Fibroblast of lung (primary cell): Measurements from ENCODE around the gene GAB2. TPM values are rescaled to one million over a fixed set of nuclear protein-coding genes. Genes with fewer than 3 reads are reported as not detected.

Experiments used
- DNase-seq, 2 donors: peaks; one replicate each; pipeline versions ENCODE4 v3.0.0 to v3.0.0-alpha.2; 2010; ENCODE audit warnings: low read depth in 2 of 2
- H2AFZ ChIP-seq: 2 replicates; pipeline ENCODE4 v1.5.1; 2012; ENCODE audit warnings: low read length, control low read depth, inconsistent platforms
- H3K27ac ChIP-seq: 2 replicates; pipeline ENCODE4 v1.5.1; 2011; ENCODE audit warnings: low read length, control low read depth; ENCODE audit not compliant: insufficient read depth
- H3K27me3 ChIP-seq: 2 replicates; pipeline ENCODE4 v1.5.1; 2011; ENCODE audit warnings: mild to moderate bottlenecking, low read length; ENCODE audit not compliant: control insufficient read depth, insufficient read depth
- H3K36me3 ChIP-seq: 2 replicates; pipeline ENCODE4 v1.5.1; 2011; ENCODE audit warnings: low read length; ENCODE audit not compliant: control insufficient read depth, insufficient read depth
- H3K4me1 ChIP-seq: 2 replicates; pipeline ENCODE4 v1.5.1; 2011; ENCODE audit warnings: low read length; ENCODE audit not compliant: control insufficient read depth, insufficient read depth; ENCODE audit errors: extremely low read depth
- H3K4me2 ChIP-seq: 2 replicates; pipeline ENCODE4 v1.5.1; 2011; ENCODE audit warnings: low read length, control low read depth; ENCODE audit not compliant: insufficient read depth; ENCODE audit errors: extremely low read depth
- H3K4me3 ChIP-seq, 4 experiments: fragments of 200-600 bp in 1 of 4; sonication (generic) in 1 of 4; replicated peaks in 1 of 4; 2 replicates each; pipeline ENCODE4 v1.5.1; 2011 to 2016; ENCODE audit warnings: low read length in 4 of 4, low read depth in 3 of 4, mild to moderate bottlenecking in 3 of 4, control low read depth in 2 of 4, inconsistent platforms in 1 of 4, mixed read lengths in 1 of 4; ENCODE audit not compliant: insufficient read depth in 1 of 4; ENCODE audit errors: control extremely low read depth in 1 of 4
- H3K79me2 ChIP-seq: 2 replicates; pipeline ENCODE4 v1.5.1; 2012; ENCODE audit warnings: mild to moderate bottlenecking, low read length, inconsistent platforms; ENCODE audit not compliant: control insufficient read depth, insufficient read depth
- H3K9ac ChIP-seq: 2 replicates; pipeline ENCODE4 v1.5.1; 2011; ENCODE audit warnings: mild to moderate bottlenecking, low read length, control low read depth; ENCODE audit not compliant: insufficient read depth
- H3K9me3 ChIP-seq: 2 replicates; pipeline ENCODE4 v1.5.1; 2012; ENCODE audit warnings: low read depth, low read length; ENCODE audit not compliant: control insufficient read depth, insufficient read depth
- H4K20me1 ChIP-seq: 2 replicates; pipeline ENCODE4 v1.5.1; 2011; ENCODE audit warnings: low read length; ENCODE audit not compliant: control insufficient read depth, insufficient read depth; ENCODE audit errors: extremely low read depth
- EZH2 ChIP-seq: IDR thresholded peaks from 2 replicates; pipeline ENCODE4 v1.5.1; 2012; ENCODE audit warnings: low read length, control low read depth, mild to moderate bottlenecking; ENCODE audit errors: missing control alignments
- polyA plus RNA-seq, 2 donors: library from polyadenylated mRNA; depleted of rRNA in 1 of 2; stranded (reverse) in 1 of 2; unstranded in 1 of 2; fragments of >200 nt; gene quantifications; 2 replicates each; pipeline ENCODE4 v1.2.1, GENCODE V29; 2011 to 2012; ENCODE audit warnings: missing spikeins in 1 of 2
- total RNA-seq: library from RNA; depleted of rRNA; stranded (reverse); fragments of >200 nt; gene quantifications from 2 replicates; pipeline ENCODE4 v1.2.1, GENCODE V29; 2014
- TF ChIP-seq, protein P1 (sequence below), 2 donors: IDR thresholded peaks in 1 of 2; conservative IDR thresholded peaks in 1 of 2; 1 replicate in 1 of 2; 2 replicates in 1 of 2; pipeline ENCODE4 v1.5.1; 2011 to 2012; ENCODE audit warnings: low read length in 2 of 2, control low read depth in 1 of 2, inconsistent platforms in 1 of 2, low read depth in 1 of 2, mild to moderate bottlenecking in 1 of 2

The GAB2 gene
- total and polyA plus RNA-seq, 2 donors (not counting 1 experiment from before 2014, with no cell fraction given): 7.1 to 14.0 TPM

- peaks cover 6% of the 10 kb centered on the region for H3K4me1 ChIP-seq
- no peak overlapping the region for H3K9ac ChIP-seq
- no peaks in the 10 kb centered on the region for H4K20me1 ChIP-seq
- no peak for DNase-seq
- no peak overlapping the region for H3K4me3 ChIP-seq
- no peak overlapping the region for H3K4me2 ChIP-seq
- H3K27me3 ChIP-seq: no peaks in the 10 kb centered on the region
- no peaks in the 10 kb centered on the region for H3K36me3 ChIP-seq
- no peaks in the 10 kb centered on the region for H3K79me2 ChIP-seq
- H3K27ac ChIP-seq: no peak overlapping the region
- TF ChIP-seq, protein P1, sequence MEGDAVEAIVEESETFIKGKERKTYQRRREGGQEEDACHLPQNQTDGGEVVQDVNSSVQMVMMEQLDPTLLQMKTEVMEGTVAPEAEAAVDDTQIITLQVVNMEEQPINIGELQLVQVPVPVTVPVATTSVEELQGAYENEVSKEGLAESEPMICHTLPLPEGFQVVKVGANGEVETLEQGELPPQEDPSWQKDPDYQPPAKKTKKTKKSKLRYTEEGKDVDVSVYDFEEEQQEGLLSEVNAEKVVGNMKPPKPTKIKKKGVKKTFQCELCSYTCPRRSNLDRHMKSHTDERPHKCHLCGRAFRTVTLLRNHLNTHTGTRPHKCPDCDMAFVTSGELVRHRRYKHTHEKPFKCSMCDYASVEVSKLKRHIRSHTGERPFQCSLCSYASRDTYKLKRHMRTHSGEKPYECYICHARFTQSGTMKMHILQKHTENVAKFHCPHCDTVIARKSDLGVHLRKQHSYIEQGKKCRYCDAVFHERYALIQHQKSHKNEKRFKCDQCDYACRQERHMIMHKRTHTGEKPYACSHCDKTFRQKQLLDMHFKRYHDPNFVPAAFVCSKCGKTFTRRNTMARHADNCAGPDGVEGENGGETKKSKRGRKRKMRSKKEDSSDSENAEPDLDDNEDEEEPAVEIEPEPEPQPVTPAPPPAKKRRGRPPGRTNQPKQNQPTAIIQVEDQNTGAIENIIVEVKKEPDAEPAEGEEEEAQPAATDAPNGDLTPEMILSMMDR (conservative IDR thresholded peaks at IDR 0.05 in 1 of 2, IDR thresholded peaks at IDR 0.05 in 1 of 2; ENCODE audit: low read depth in 1 of 2, low read length in 2 of 2): no peak
- no peak for TF ChIP-seq EZH2
- no peak overlapping the region for H2AFZ ChIP-seq
- H3K9me3 ChIP-seq: no peaks in the 10 kb centered on the region
These were observed 62.3 kb downstream of the GAB2 start for GRCh38 chr11:78355309-78355705.

GRCh38 chr11:78354408-78355308 lies 63.0 kb downstream of the GAB2 start:
- H3K4me3 ChIP-seq: no peak overlapping the region
- no peak overlapping the region for H2AFZ ChIP-seq
- no peaks in the 10 kb centered on the region for H3K9me3 ChIP-seq
- H3K4me2 ChIP-seq: no peak overlapping the region
- TF ChIP-seq, protein P1 (conservative IDR thresholded peaks at IDR 0.05 in 1 of 2, IDR thresholded peaks at IDR 0.05 in 1 of 2; ENCODE audit: low read depth in 1 of 2, low read length in 2 of 2): no peak
- no peak for TF ChIP-seq EZH2
- H4K20me1 ChIP-seq: no peaks in the 10 kb centered on the region
- H3K36me3 ChIP-seq: no peaks in the 10 kb centered on the region
- peak in 1 of 2 donors; percentile 58 for DNase-seq
- H3K79me2 ChIP-seq: no peaks in the 10 kb centered on the region
- no peak overlapping the region for H3K27ac ChIP-seq
- H3K4me1 ChIP-seq: peaks cover 10% of the 10 kb centered on the region
- no peaks in the 10 kb centered on the region for H3K27me3 ChIP-seq
- no peak overlapping the region for H3K9ac ChIP-seq

GRCh38 chr11:78351979-78352841 lies 65.4 kb downstream of the GAB2 start:
- Histone ChIP-seq H3K9me3 (no peaks in the 10 kb centered on the region), H4K20me1 (no peaks in the 10 kb centered on the region), H2AFZ (no peak overlapping the region), H3K4me2 (no peak overlapping the region), H3K4me3 (no peak overlapping the region), H3K27me3 (no peaks in the 10 kb centered on the region), H3K27ac (no peak overlapping the region), H3K79me2 (peaks cover 5% of the 10 kb centered on the region), H3K36me3 (no peaks in the 10 kb centered on the region), H3K4me1 (peaks cover 19% of the 10 kb centered on the region), H3K9ac (no peak overlapping the region)
- TF ChIP-seq EZH2: no peak
- TF ChIP-seq, protein P1 (conservative IDR thresholded peaks at IDR 0.05 in 1 of 2, IDR thresholded peaks at IDR 0.05 in 1 of 2; ENCODE audit: low read depth in 1 of 2, low read length in 2 of 2): no peak
- no peak for DNase-seq
